ENCODE results near the gene PLXNB3. TPM values are rescaled to one million over a fixed set of nuclear protein-coding genes. Genes with fewer than 3 reads are reported as not detected.

The PLXNB3 gene
- total RNA-seq, 4 donors from 2014 or later: 3.2 to 13.2 (median 10.2) TPM

DNA sequence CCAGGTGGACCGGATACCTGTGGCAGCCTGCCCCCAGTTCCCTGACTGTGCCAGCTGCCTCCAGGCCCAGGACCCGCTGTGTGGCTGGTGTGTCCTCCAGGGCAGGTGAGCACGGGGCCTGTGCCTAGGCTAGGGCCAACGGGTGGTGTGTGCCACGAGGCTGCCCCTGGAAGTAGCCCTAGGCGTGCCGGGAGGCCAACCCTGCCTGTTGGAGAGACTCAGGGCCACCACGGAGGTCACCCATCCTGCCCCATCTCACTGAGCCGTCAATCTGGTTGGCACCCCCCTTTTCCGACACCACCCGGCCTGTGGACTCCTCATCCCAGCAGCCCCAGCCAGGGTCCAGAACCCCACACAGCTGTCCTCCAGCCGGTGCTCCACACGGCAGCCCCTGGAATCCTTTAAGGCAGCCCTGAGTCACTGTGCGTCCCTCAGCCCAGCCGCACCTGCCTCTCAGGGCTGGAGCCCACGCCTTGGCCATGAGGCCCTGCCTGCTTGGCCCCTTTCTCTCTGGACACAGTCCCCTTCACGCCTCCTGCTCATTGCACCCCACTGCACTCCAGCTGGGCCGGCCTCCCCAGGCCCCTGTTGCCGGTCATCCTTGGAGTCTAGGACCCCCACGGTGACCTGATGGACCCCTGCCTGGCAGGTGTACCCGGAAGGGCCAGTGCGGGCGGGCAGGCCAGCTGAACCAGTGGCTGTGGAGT, 5.3 kb downstream of the PLXNB3 start:
- TF ChIP-seq, protein P1, sequence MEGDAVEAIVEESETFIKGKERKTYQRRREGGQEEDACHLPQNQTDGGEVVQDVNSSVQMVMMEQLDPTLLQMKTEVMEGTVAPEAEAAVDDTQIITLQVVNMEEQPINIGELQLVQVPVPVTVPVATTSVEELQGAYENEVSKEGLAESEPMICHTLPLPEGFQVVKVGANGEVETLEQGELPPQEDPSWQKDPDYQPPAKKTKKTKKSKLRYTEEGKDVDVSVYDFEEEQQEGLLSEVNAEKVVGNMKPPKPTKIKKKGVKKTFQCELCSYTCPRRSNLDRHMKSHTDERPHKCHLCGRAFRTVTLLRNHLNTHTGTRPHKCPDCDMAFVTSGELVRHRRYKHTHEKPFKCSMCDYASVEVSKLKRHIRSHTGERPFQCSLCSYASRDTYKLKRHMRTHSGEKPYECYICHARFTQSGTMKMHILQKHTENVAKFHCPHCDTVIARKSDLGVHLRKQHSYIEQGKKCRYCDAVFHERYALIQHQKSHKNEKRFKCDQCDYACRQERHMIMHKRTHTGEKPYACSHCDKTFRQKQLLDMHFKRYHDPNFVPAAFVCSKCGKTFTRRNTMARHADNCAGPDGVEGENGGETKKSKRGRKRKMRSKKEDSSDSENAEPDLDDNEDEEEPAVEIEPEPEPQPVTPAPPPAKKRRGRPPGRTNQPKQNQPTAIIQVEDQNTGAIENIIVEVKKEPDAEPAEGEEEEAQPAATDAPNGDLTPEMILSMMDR (IDR thresholded peaks at IDR 0.05): no peak
- no peak for DNase-seq (ENCODE audit: low spot score)
- ATAC-seq (ENCODE audit: low FRiP score): no peak

DNA sequence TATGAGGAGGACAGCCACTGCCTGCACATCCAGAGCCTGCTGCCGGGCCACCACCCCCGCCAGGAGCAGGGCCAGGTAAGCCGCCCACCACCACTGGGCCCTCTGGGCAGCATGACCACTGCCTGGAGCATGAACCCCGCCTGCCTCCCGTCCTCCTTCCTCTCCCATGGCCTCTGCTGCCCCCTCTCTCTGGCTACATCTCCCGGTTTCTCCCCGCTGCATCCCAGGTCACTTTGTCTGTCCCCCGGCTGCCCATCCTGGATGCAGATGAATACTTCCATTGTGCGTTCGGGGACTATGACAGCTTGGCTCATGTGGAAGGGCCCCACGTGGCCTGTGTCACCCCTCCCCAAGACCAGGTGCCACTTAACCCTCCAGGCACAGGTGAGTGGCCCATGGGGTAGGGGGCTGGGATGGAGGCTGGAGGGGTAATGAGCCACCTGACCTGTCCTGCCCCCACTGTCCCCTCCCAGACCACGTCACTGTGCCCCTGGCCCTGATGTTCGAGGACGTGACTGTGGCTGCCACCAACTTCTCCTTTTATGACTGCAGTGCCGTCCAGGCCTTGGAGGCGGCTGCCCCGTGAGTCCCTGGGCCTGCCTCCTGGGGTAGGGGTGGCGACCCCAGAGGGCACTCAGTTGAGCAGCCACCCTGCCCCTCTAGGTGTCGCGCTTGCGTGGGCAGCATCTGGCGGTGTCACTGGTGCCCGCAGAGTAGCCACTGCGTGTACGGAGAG, 6.0 kb downstream of the PLXNB3 start:
- TF ChIP-seq, protein P1 (IDR thresholded peaks at IDR 0.05): no peak
- no peak for DNase-seq (ENCODE audit: low spot score)
- ATAC-seq (ENCODE audit: low FRiP score): no peak

DNA sequence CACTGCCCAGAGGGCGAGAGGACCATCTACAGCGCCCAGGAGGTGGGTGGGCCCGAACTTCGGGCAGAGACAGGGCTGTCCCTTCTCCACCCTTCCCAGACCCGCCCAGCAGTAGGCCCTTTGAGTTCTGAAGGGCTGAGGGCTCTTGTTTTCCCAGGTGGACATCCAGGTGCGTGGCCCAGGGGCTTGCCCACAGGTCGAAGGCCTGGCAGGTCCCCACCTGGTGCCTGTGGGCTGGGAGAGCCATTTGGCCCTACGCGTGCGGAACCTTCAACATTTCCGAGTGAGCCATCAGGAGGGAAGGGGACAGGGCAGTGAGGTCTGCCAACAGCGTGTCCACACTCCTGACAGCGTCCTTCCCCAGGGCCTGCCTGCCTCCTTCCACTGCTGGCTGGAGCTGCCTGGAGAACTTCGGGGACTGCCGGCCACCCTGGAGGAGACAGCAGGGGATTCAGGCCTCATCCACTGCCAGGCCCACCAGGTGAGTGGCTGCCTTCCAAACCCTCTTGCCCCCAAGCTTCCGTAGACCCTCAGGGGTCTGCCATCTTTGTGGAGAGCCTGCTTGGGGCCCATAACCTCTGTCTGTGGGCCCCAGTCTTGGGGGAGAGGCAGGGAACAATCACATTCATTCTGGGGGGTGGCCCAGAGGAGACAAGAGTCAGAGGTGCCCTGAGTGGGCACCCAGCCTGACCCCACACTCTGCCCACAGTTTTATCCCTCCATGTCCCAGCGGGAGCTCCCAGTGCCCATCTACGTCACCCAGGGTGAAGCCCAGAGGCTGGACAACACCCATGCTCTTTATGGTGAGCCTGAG, 6.8 kb downstream of the PLXNB3 start:
- TF ChIP-seq, protein P1 (IDR thresholded peaks at IDR 0.05): no peak
- DNase-seq (ENCODE audit: low spot score) (no peak), ATAC-seq (ENCODE audit: low FRiP score) (no peak)

DNA sequence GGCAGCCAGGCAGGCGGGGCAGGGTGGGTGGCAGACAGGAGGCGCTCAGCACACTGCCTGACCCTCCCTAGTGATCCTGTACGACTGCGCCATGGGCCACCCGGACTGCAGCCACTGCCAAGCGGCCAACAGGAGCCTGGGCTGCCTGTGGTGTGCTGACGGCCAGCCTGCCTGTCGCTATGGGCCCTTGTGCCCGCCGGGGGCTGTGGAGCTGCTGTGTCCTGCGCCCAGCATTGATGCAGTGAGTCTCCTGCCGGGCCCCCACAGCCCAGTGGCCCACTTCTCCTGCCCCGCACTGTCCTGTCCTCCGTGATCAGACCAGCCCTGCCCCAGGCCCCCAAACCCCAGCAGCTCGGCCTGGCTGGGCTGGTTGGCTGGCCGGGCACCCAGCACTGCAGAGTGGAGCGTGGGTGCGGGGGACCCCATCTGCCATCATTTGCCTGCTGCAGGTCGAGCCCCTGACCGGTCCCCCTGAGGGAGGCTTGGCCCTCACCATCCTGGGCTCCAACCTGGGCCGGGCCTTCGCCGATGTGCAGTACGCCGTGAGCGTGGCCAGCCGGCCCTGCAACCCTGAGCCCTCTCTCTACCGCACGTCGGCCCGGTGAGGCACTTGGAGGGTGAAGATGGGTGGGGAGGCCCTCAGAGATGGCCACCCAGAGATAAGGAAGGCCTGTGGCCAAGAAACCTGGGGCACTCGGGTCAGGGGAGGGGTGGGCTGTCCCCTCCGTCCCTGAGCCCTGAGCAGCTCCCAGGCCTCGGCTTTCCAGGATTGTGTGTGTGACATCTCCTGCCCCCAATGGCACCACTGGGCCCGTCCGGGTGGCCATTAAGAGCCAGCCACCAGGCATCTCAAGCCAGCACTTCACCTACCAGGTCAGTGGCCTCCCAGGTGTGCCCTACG, 7.6 kb downstream of the PLXNB3 start:
- TF ChIP-seq, protein P1 (IDR thresholded peaks at IDR 0.05): no peak
- no peak for ATAC-seq (ENCODE audit: low FRiP score)
- DNase-seq (ENCODE audit: low spot score): no peak

DNA sequence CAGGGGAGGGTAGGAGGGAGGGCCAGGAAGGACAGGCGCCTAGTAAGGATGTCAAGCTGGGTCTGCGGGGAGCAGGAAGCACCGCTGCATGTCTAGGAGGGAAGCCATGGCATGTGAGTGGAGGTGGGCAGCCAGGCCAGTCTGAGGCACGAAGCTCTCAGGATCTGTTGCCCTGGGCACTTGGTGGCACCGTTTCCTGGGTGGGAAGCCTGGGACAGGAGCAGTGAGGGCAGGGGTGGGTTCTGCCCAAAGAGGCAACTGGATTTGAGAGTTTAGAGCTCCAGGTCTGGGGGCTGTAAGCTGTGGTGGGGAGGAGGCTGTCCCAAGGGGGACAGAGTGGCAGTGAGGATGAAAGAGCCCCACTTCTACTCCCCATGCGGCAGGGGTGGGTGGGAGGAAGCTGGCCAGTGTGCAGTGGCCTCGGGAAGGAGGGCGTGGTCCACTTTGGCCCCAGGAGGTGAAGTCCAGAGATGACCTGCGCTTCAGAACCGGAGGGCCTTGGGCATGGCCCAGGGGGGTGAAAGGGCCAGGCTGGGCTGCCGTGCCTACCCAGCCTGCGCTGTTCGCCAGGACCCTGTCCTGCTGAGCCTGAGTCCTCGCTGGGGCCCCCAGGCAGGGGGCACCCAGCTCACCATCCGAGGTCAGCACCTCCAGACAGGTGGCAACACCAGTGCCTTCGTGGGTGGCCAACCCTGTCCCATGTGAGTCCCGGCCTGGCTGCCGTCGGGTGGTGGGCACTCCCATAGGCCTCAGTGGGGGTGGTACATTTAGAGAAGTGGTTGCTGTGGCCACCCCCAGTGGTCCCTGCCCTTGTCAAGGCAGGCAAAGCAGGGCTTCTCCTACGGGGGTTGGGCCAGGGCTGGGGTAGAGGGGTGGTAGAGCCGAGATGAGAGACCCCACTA, 8.5 kb downstream of the PLXNB3 start:
- no peak for ATAC-seq (ENCODE audit: low FRiP score)

More for the DNA sequence above, 8.5 kb downstream of the PLXNB3 start:
- TF ChIP-seq, protein P1 (IDR thresholded peaks at IDR 0.05): no peak
- DNase-seq (ENCODE audit: low spot score): no peak

All from omental fat pad (tissue), 4 donors.